GM21786 (cell line): Measurements from ENCODE around the gene SSC5D.
"Not testable (repeated sequence)": the region's sequence is repeated elsewhere in the genome, so short reads cannot be mapped to it uniquely, and the experiment has no call there.

ENCODE experiments used
- ATAC-seq: cut with Tn5 transposase; IDR thresholded peaks from one replicate; pipeline ENCODE4 v1.9.1; 2021; ENCODE audit not compliant: unreplicated experiment

The SSC5D gene

DNA sequence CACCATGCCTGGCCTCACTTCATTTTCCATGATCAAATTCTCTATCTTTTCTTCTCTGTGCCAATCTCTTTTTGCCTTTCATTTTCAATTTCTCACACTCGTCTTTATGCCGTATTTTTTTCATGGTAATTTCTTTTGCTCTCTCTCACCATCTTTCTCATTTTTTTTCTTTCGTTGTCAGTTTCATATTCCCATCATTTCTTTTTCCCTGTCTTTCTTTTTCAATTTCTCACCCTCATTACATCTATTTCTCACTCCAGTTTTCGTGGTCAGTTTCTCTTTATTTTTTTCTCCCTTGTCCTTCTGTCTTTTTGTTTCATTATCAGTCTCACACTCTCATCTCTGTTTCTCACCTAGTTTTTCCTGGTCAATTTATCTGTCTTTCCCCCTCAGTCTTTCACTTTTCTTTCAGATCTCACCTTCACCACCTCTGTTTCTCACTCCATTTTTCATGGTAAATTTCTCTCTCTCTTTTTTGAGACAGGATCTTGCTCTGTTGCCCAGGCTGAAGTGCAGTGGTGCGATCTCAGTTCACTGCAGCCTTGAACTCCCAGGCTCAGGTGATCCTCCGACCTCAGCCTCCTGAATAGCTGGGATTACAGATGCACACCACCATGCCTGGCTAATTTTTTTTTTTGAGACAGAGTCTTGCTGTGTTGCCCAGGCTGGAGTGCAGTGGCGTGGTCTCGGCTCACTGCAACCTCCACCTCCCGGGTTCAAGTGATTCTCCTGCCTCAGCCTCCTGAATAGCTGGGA is 14.1 kb downstream of the SSC5D start:
- ATAC-seq, result no peak

DNA sequence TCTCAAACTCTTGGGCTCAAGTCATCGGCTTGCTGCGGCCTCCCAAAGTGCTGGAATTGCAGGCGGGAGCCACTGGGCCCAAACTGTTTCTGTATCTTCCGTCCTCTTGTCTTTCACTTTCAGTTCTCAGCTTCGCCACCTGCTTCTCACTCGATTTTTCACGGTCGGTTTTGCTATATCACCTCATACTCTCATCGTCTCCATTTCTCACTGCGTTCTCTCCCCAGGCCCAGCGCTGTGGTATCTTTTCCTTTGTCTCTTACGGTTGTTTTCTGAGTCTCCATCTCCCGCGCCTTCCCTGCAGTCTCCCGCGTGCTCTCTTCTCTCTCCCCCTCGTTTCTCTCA is 14.9 kb downstream of the SSC5D start:
- no peak for ATAC-seq

DNA sequence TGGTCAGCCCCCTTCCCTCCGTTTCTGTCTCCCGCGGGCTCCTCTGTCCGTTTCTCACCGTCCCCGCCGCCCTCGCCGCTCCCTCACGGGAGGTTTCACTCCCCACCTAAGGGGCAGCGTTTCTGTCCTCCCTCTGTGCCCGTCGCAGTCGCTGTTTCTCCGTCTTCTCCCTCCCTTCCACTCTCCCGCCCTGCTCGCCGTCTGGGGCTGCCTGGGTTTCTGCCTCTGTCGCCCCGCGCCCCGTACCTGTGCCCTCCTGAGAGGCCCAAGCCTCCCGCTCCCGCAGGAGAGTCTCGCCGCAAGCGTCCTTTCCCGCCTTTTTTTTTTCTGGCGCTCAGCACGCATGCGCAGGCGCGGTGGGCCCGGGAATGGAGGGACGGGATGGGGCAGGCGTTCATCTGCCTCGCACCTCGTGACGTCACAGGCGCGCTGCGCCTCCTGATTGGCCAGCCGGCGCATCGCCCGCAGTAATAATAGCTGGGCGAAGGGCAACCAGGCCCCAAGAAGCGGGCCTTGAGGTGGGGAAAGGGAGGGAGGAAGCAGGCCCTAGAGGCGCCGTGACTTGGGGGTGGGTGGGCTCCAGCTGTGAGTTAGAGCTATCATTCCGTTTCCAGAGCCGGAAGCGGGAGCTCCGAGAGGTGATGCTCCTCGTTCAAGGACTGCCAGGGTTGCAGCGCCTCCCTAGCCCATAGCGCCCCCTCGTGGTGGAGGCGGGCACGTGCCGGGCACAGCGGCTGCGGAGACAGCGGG is 15.4 kb downstream of the SSC5D start:
- peak; percentile 91 for ATAC-seq

DNA sequence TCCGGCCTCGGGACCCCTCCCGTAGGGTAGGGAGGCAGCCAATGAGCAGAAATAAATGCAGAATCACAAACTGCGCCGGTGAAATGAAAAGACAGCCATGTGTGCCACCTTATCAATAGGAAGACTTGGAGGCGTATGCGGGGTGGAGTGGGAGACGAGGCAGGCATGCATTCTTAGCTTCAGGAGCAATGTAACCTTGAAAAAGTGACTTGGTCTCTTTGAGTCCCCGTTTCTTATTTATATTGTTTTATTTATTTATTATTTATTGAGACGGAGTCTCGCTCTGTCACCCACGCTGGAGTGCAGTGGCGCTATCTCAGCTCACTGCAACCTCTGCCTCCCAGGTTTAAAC is 16.0 kb downstream of the SSC5D start:
- ATAC-seq, result no peak

DNA sequence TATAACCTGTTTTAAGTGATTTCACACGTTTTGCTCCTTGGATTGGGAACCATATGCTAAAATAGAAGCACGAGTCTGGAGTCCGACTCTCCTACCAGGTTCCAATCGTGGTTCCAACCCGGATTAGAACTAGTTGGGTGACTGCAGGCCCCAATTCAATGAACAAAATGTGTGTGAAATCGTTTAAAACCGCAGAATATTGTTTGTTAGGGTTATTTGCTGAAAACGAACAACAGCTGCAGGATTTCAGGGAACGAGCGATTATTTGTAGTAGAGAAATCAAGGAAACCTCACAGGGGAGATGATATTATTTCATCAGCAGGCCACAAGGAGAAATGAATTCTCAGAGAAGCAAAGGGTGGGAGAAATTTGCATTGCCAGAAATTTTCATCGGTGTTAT is 16.7 kb downstream of the SSC5D start:
- ATAC-seq, result no peak

DNA sequence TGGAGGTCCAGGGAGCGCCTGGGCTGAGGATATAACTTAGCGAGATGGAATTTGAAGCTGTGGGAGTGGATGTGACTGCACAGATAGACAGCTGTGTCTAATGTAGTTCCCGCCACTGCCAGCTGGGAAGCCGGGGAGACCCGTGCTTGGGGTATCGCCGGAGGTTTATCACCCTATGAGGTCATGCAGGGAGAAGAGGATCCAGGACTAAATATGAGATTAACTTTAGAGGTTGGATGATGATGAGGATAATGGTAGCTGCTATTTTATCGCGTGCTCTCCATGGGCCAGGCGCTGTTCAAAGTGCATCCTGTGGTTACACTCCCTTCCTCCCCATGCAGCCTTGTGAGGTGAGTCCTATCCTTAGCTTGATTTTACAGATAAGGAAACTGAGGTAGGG is 19.9 kb downstream of the SSC5D start:
- no peak for ATAC-seq

DNA sequence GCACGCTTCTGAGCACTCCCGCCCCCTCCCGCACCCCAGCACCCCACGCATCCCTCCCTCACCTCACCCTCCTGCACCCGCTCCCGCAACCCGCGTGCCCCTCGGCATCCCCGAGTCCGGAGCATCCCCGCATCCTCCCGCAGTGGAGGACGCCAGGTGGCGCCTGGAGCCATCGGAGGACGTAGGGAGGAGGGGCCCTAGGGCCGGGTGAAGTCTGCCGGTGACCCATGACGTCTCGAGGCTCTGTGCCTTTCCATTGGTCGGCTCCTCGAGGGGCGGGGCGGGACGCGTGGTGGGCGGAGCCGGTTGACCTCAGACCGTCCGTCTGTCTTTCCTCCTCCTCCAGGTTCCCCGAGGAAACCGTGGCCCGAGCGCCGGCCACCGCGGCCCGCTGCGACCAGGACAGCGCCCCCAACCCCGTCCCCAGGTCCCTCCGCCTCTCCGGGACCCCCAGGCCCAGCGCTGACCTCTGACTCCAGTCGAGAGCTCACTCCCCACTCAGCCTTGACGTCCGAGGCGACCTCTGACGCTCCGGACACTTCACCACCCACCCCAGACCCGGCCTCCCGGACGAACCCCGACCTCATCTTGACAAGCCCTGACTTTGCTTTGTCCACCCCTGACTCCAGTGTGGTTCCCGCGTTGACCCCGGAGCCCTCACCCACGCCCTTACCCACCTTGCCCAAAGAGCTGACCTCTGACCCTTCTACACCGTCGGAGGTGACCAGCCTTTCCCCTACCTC is 28.8 kb downstream of the SSC5D start:
- ATAC-seq, result peak; percentile 98

DNA sequence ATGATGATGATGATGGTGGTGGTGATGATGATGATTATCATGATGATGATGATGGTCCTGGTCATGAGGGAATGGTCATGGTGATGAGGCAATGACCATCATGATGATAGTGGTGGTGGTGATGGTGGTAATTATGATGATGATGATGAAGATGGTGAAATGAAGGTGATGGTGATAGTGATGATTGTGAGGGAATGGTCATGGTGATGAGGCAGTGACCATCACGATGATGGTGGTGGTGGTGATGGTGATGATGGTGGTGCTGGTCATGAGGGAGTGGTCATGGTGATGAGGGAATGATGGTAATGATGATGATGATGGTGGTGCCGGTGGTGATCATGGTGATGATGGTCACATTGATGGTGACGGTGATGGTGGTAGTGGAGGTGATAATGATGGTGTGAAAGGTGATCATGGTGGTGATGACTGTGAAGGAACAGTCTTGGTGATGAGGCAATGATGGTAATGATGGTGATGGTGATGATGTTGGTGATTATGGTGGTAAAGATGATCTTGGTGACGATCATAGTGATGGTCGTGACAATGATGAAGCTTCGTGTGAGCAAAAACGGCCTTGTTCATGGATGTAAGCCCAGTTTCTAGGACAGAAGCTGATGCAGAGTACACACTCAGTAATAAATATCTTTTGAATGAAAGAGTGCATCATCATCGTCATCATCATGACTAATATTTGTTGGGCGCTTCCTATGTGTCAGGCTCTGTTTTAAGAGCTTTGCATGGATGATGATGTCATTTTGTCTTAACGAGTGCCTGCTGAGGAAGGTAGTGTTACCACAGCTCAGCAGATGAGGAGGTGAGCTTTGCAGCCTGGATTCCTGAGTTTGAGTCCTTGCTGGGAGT is 31.4 kb downstream of the SSC5D start:
- no peak for ATAC-seq

DNA sequence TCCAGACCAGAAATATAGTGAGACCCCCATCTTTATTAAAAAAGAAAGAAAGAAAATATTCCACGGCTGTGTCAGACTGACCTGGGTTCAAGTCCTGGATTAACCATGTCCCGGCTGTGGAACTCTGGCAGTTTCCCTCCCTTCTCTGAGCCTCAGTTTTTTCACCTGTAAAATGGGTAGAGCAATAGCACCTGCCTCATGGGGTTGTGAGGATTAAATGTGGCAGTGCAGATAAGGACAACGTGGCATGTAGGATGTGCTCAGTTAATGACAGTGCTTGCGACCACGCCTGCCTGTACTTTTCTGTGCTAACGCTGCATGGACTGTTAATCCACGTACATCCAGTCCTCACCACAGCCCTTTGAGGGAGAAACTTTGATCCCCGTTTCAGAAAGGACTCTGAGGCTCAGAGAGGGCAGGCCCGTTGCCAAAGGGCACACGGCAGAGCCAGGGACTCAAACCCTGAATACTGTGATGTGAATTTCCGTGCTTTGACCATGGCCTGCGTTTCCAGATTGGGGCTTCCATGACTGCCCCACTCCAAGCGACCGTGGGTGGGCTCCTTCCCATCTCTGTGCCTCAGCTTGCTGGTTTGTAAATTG is 32.6 kb downstream of the SSC5D start:
- ATAC-seq, result no peak

DNA sequence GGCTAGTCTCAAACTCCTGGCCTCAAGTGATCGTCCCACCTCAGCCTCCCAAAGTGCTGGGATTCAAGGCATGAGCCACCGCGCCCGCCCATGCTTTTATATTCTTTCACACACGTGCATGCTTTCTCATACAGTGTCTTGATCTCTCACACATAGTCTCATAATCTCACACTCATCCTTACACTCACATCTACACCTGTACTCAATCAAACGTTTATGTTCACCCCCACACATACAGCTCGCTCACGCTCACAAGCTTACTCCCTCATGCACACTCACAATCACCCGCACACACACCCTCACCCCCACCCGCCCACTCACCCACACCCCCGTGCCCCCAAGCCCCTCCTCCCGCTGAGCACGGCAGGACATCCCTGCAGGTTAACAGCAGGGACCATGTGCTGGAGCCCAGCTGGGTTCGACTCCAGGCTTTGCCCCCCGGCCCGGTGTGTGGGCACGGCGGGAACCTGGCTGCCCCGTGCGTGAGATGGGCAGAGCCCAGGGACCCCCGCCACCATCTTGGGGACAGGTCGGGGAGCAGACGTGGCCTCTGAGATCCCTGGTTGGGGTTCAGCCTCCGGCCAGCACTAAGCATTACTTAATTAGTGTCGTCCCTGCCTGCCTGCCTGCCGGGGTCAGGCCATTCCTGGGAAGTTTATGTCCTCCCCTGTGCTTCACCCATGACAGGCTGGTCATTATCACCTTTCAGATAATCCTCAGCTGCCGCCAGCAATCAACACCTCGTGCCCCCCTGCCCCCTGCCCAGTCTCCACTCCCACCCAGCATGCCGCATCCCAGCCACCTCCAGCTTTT is 37.3 kb downstream of the SSC5D start:
- no peak for ATAC-seq

DNA sequence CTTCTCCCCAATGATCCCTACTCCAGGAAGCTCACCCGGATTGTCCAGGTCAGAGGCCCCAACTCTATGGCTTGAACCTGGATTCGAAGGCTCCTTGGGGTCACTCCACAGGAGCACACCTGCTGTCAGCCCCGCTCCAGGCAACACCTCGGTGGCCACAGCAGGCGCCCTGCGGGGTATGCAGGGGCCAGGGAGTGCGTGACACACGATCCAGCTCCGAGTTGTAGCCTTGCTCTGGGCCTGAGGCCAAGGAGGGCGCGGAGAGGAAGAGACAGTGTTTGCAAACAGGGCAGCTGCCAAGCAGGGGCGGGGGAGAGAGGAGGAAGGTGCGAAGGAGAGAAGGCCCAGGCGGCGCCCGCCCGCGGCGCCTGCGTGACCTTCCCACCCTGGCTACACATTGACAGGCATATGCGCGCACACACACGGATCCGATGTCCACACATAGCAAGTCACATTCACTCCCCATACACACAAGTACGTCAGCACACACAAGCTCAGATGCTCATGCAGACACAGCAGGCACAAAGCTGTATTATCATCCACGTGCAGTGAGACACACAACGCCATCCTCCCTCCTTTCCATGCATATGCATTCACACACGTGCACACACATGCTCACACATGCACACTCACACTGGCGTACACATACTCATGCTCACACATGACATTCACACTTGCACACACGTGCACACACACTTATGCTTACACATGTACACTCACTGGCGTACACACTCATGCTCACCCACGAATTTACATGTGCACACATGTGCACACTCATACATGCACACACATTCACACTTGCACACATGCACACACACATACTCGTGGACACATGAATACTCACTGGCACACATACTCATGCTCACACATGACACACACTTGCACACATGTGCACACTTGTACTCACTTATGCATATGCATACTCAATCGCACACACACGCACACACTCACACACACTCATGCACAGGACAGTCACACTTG is 38.3 kb downstream of the SSC5D start:
- ATAC-seq, result no peak

DNA sequence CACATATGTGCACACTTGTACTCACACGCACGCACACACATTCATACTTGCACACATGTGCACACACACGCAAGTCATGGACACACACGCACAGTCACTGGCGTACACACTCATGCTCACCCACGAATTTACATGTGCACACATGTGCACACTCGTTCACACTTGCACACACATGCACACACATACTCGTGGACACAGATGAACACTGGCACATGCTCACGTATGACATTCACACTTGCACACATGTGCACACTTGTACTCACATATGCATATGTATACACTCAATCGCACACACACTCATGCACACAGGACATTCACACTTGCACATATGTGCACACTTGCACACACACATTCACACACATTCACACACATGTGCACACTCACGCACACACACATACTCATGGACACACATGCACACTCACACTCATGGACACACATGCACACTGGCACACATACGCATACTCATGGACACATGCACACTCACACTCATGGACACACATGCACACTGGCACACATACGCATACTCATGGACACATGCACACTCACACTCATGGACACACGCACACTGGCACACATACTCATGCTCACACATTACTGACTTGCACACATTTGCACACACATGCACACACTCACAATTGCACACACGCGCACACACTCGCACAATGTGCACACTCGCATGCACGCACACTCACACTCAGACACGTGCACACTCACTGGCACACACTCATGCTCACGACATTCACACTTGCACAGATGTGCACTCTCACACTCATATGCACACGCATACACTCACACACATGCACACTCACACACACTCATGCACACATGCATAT is 39.2 kb downstream of the SSC5D start:
- ATAC-seq, result no peak

DNA sequence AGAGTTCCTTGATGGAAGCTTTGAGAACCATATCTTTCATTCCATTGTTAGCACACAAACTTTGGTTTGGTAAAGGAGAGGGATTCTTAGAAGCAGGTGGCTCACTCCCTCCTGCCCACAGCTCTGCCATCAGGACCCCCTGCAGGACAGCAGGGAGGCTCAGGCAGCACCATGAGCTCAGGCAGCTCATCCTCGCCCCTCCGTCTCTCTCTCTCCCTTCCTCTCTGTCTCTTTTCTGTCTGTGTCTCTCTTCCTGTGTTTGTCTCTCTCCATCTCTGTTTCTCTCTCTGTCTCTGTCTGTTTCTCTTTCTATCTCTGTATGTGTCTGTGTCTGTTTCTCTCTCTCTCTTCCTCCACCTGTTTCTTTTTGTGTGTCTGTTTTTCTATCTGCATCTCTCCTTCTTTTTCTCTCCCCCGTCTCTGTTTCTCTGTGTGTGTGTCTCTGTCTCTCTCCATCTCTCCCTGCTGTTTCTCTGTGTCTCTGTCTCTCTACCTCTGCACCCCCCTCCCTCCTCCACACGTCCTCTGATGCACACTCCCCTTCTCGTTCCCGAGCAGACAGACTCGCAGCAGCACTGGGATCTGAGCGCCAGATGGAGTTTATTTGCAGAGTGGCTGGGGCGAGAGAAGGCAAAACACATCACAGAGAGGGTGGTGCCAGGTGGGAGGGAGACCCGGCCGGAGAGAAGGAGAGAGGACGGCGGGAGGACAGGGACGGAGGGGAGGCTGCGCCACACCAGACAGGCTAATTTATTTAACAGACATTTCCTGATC is 40.0 kb downstream of the SSC5D start:
- ATAC-seq, result no peak

DNA sequence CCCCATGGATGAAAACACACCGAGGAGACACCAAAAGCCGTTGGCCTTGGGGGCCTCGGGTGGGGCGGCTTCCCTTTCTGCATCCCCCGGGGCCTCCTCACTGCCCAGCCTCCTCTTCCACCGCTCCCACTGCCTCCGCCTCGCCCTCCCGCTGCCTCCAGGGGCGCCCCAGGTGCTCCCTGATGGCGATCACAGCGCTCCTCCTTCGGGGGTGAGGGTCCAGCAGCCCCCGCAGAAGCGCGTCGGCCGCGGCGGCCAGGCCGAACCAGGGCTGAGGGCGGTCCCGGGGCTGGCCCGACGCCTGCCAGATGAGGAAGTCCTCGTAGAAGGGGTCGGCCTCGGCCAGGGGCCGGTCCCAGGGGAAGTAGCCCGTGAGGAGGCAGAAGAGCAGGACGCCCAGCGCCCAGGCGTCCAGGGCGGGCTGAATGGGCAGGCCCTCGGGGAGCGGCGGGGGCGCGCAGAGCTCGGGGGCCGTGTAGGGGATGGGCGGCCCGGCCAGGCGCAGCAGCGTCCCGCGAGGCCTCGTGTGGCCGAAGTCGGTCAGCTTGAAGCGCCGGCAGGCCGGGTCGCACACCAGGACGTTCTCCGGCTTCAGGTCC is 41.5 kb downstream of the SSC5D start:
- no peak for ATAC-seq

DNA sequence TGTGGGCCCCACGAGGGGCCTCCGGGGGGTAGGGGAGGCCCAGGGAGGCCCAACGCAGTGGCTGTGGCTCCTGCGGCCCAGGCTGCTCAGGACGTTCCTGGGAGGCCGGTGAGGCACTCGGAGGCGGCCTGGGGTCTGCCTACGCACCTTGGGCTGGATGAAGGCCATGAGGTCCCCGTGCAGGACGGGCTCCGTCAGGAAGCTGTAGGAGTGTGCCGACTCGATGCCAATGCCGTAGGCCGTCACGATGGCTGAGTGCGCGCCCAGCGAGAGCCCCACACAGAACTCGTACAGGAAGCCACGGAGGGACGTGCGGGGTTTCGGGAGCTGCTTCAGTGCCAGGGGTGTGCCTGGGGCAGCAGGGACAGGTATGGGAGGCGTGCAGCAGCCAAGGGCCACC is 42.8 kb downstream of the SSC5D start:
- ATAC-seq, result no peak

DNA sequence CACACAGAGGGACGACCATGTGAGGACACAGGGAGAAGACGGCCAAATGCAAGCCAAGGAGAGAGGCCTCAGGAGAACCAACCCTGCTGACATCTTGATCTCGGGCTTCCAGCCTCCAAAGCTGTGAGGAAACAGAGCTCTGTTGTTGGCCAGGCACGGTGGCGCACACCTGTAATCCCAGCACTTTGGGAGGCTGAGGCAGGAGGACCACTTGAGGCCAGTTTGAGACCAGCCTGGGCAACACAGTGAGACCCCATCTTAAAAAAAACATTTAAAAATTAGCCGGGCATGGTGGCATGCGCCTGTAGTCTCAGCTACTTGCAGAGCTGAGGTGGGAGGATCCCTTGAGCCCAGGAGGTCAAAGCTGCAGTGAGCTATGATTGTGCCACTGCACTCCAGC is 46.0 kb downstream of the SSC5D start:
- not testable (repeated sequence) for ATAC-seq
